Measurements from ENCODE around the gene SMCO2. TPM values are rescaled to one million over a fixed set of nuclear protein-coding genes. Genes with fewer than 3 reads are reported as not detected.

SMCO2 gene
- total and polyA plus RNA-seq, 10 donors: 0.06 to 0.92 (median 0.16) TPM; not detected in 7

DNA sequence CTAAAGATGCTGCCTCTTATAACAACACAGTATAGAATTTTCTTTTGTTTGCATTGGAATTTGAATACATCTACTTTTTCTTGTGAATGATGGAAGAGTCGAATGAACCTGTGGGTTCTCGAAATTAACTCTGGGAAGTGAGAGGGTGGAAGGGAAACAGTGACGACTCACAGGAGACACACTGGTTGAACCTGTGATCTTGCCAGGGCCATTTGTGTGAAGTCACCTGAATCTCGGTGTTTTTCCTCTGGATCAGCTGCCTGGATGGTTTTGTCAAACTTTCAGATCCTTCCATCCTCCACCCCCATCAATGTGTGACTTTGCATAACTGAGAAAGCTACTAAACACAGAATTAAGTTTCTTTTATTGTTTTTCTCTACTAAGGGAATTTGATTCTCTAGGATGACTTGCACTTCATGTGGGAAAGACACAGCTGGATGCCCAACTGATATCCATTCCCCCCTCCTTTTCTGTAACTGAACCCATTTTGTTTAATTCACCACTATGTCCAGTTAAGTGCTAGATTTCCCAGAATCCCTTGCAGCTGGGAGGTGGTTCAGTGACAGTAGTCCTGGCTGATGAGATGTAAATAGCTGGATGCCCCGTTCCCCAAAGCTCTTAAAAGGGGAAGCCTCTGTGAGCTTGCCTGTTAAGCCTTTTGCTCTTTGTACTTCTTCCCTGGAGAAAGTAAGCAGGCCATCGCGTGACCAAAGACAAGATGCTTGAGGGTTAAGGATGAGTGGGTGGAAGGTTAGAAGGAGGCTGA, 83.8 kb downstream of the SMCO2 start:
- H3K4me3 ChIP-seq: no peak overlapping the region
- H3K4me1 ChIP-seq: peaks cover 8 to 62% (median 32%) of the 10 kb centered on the region in 6 donors
- 59 to 73% (median 72%) methylated on average over 7 of the region's 7 CpGs for WGBS, 5 donors
- DNase-seq: no peak
- H3K36me3 ChIP-seq: no peaks in the 10 kb centered on the region
- H3K27me3 ChIP-seq (replicated peaks in 1 of 7): no peaks in the 10 kb centered on the region
- intact Hi-C loops (cut with DNase I; ENCODE audit: low total_unique reads): no loop called here
- TF ChIP-seq POLR2A (IDR thresholded peaks at IDR 0.05): no peak
- TF ChIP-seq, protein P1, sequence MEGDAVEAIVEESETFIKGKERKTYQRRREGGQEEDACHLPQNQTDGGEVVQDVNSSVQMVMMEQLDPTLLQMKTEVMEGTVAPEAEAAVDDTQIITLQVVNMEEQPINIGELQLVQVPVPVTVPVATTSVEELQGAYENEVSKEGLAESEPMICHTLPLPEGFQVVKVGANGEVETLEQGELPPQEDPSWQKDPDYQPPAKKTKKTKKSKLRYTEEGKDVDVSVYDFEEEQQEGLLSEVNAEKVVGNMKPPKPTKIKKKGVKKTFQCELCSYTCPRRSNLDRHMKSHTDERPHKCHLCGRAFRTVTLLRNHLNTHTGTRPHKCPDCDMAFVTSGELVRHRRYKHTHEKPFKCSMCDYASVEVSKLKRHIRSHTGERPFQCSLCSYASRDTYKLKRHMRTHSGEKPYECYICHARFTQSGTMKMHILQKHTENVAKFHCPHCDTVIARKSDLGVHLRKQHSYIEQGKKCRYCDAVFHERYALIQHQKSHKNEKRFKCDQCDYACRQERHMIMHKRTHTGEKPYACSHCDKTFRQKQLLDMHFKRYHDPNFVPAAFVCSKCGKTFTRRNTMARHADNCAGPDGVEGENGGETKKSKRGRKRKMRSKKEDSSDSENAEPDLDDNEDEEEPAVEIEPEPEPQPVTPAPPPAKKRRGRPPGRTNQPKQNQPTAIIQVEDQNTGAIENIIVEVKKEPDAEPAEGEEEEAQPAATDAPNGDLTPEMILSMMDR (IDR thresholded peaks at IDR 0.05 in 8 of 11, conservative IDR thresholded peaks at IDR 0.05 in 3 of 11): no peak
- no peak for TF ChIP-seq POLR2AphosphoS5 (IDR thresholded peaks at IDR 0.05)
- no peak overlapping the region for H3K27ac ChIP-seq
- H3K9me3 ChIP-seq: no peaks in the 10 kb centered on the region

GRCh38 chr12:27531896-27532295, 85.4 kb downstream of the SMCO2 start:
- Histone ChIP-seq H3K27me3 (replicated peaks in 1 of 7) (no peaks in the 10 kb centered on the region), H3K4me3 (no peak overlapping the region), H3K9me3 (no peaks in the 10 kb centered on the region), H3K36me3 (no peaks in the 10 kb centered on the region), H3K27ac (no peak overlapping the region), H3K4me1 (peaks cover 8 to 66% (median 26%) of the 10 kb centered on the region in 6 donors)
- intact Hi-C loops (cut with DNase I; ENCODE audit: low total_unique reads): no loop called here
- TF ChIP-seq POLR2A (IDR thresholded peaks at IDR 0.05) (no peak), POLR2AphosphoS5 (IDR thresholded peaks at IDR 0.05) (no peak)
- TF ChIP-seq, protein P1 (IDR thresholded peaks at IDR 0.05 in 8 of 11, conservative IDR thresholded peaks at IDR 0.05 in 3 of 11): no peak
- DNase-seq: no peak
- WGBS, 5 donors: 74 to 84% (median 78%) methylated on average over 4 of the region's 4 CpGs

DNA sequence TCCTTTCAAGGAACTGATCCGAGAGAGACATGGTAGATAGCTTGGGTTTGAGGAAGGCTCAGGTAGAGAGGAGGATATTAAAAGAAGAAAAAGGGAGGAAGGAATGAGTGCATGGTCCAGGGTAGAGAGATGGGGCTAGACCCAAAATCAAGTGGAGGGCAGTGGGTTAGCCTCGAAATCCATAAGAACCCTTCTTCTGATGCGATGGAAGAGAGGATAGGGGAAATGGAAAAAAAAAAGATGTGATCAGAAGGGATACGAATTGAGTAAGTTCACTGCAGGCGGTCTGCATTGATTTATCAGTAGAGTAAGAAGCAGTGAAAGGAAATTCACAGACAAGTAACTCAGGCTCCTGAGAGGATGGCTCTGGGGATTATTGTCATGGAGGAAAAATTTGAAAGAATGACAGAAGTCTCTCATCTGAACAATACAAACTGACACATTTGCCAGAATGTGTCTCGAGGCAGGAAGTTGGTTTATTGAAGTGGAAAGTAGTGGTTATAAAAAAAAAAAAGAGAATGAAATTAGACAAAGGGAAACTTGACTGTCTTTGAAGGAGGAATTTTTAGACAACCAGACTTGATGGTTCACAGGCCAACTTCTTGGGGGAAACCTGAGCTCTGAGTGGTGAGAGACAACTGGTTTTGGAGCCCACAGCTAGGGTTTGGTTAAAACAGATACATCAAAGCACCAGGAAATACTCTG, 87.7 kb downstream of the SMCO2 start:
- H3K36me3 ChIP-seq: no peaks in the 10 kb centered on the region
- DNase-seq: no peak
- peak overlapping the region in 2 of 8 donors; percentile 14 to 22 for H3K27ac ChIP-seq
- no peak for TF ChIP-seq POLR2A (IDR thresholded peaks at IDR 0.05)
- TF ChIP-seq POLR2AphosphoS5 (IDR thresholded peaks at IDR 0.05): no peak
- TF ChIP-seq, protein P1 (IDR thresholded peaks at IDR 0.05 in 8 of 11, conservative IDR thresholded peaks at IDR 0.05 in 3 of 11): no peak
- no peaks in the 10 kb centered on the region for H3K27me3 ChIP-seq (replicated peaks in 1 of 7)
- H3K4me1 ChIP-seq: peaks cover 8 to 80% (median 42%) of the 10 kb centered on the region in 6 donors
- H3K9me3 ChIP-seq: no peaks in the 10 kb centered on the region
- 55 to 64% (median 60%) methylated on average over 6 of the region's 6 CpGs for WGBS, 5 donors
- no peak overlapping the region for H3K4me3 ChIP-seq
- intact Hi-C loops (cut with DNase I; ENCODE audit: low total_unique reads): no loop called here

DNA sequence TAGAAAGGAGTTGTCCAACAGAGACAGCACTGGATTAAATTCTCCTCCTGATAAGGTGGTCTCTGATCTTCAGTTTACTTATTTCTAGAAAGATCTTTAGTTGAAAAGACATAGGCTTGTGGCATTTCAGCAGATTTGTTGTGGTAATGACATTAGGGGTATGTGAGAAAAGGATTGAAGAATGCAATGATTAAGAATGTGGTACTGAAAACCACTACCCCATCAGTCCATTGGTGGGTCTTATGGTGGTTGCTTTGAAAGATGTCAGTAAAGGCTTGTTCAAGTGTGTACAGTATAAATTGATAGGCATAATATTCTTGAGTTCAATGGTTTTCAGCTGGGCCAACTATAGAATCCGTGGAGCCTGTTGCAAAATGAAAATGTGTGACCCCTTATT, 88.2 kb downstream of the SMCO2 start:
- WGBS, 5 donors: 70 to 85% (median 72%) methylated on average over 1 of the region's 1 CpG
- H3K27ac ChIP-seq: peak overlapping the region in 2 of 8 donors; percentile 14 to 22
- TF ChIP-seq, protein P1 (IDR thresholded peaks at IDR 0.05 in 8 of 11, conservative IDR thresholded peaks at IDR 0.05 in 3 of 11): no peak
- TF ChIP-seq POLR2AphosphoS5 (IDR thresholded peaks at IDR 0.05) (no peak), POLR2A (IDR thresholded peaks at IDR 0.05) (no peak)

More for the DNA sequence above, 88.2 kb downstream of the SMCO2 start:
- H3K27me3 ChIP-seq (replicated peaks in 1 of 7): no peaks in the 10 kb centered on the region
- intact Hi-C loops (cut with DNase I; ENCODE audit: low total_unique reads): no loop called here
- no peaks in the 10 kb centered on the region for H3K36me3 ChIP-seq
- DNase-seq: no peak
- no peak overlapping the region for H3K4me3 ChIP-seq
- no peaks in the 10 kb centered on the region for H3K9me3 ChIP-seq
- peaks cover 8 to 82% (median 42%) of the 10 kb centered on the region in 6 donors for H3K4me1 ChIP-seq
